ENCODE measurements around the gene COASY. TPM values are rescaled to one million over a fixed set of nuclear protein-coding genes. Genes with fewer than 3 reads are reported as not detected.

COASY gene
- polyA plus RNA-seq, 1 of the 3 experiments (the other 2 are of a cell fraction): 69.4 TPM

GRCh38 chr17:42517516-42517915, 44.4 kb upstream of the COASY start (continued):
- TF ChIP-seq REST (IDR thresholded peaks at IDR 0.05; ENCODE audit: low read depth, low read length) (no peak), CTCF (IDR thresholded peaks at IDR 0.05) (peak; percentile 98), JUND (IDR thresholded peaks at IDR 0.05) (no peak)

GRCh38 chr17:42518046-42518754, 43.7 kb upstream of the COASY start:
- WGBS (ENCODE audit: low lambda C conversion rate): 22% methylated on average over 9 of the region's 9 CpGs
- DNase-seq: no peak
- peak overlapping the region; percentile 92 to 100 for H3K27ac ChIP-seq (ENCODE audit: low read depth in 2 of 2, low read length in 1 of 2)
- ChIA-PET CTCF (interaction anchor here (0.6 to 7.9 kb wide), 26 partner anchors 9 to 464 kb away, joined by 3 to 83 read pairs (median 4); partner anchors contain the start of gene CAVIN1), POLR2A (interaction anchor here (0.6 to 1.5 kb wide), 2 partner anchors 22 to 24 kb away, joined by 3 read pairs; no protein-coding TSS in a partner anchor)
- no peaks in the 10 kb centered on the region for H4K20me1 ChIP-seq (ENCODE audit: insufficient read depth)
- no peaks in the 10 kb centered on the region for H3K9me2 ChIP-seq
- peak; percentile 78 for TF ChIP-seq POLR2AphosphoS5 (IDR thresholded peaks at IDR 0.05; ENCODE audit: low read depth, low read length)
- peak; percentile 10 to 92; a peak in 2 of 4 replicates for TF ChIP-seq EP300 (IDR thresholded peaks at IDR 0.05; ENCODE audit: borderline replicate concordance in 1 of 2, low read depth in 1 of 2, low read length in 1 of 2)
- TF ChIP-seq MEF2A (IDR thresholded peaks at IDR 0.05; ENCODE audit: borderline replicate concordance, low read depth): no peak; the same call in 1 of the 2 replicates
- TF ChIP-seq RXRA (IDR thresholded peaks at IDR 0.05; ENCODE audit: borderline replicate concordance, low read depth): peak; percentile 94
- TF ChIP-seq MAX (IDR thresholded peaks at IDR 0.05; ENCODE audit: low read depth): peak; percentile 86
- TF ChIP-seq SMC3 (IDR thresholded peaks at IDR 0.05; ENCODE audit: low read depth, low read length): no peak
- peak; percentile 55; the same call in 1 of the 2 replicates for TF ChIP-seq GABPA (IDR thresholded peaks at IDR 0.05; ENCODE audit: low read depth)
- peak; percentile 69; the same call in 1 of the 2 replicates for TF ChIP-seq ZBTB33 (IDR thresholded peaks at IDR 0.05; ENCODE audit: borderline replicate concordance, low read depth)
- peak; percentile 20; the same call in 1 of the 2 replicates for TF ChIP-seq TAF1 (IDR thresholded peaks at IDR 0.05; ENCODE audit: borderline replicate concordance, low read depth, low read length)
- TF ChIP-seq ELF1 (IDR thresholded peaks at IDR 0.05): peak; percentile 78
- TF ChIP-seq PBX3 (IDR thresholded peaks at IDR 0.05): peak; percentile 96
- TF ChIP-seq SIN3A (IDR thresholded peaks at IDR 0.05; ENCODE audit: borderline replicate concordance, low read depth, low read length): peak; percentile 69; the same call in 1 of the 2 replicates
- TF ChIP-seq FOXM1 (IDR thresholded peaks at IDR 0.05; ENCODE audit: low read depth): 0 out of 2 replicates have a peak, but pooled peaks have one; percentile 34
- no peak for TF ChIP-seq EZH2phosphoT487 (IDR thresholded peaks at IDR 0.05; ENCODE audit: borderline replicate concordance, low read depth)
- peak; percentile 100 for TF ChIP-seq NFIC (IDR thresholded peaks at IDR 0.05; ENCODE audit: borderline replicate concordance)
- TF ChIP-seq TEAD4 (IDR thresholded peaks at IDR 0.05; ENCODE audit: borderline replicate concordance, insufficient read depth): peak; percentile 77; the same call in 1 of the 2 replicates
- peak; percentile 96; the same call in 1 of the 2 replicates for TF ChIP-seq JUND (IDR thresholded peaks at IDR 0.05)
- peak; percentile 94 for TF ChIP-seq TCF12 (IDR thresholded peaks at IDR 0.05)
- no peak for TF ChIP-seq RFX5 (IDR thresholded peaks at IDR 0.05; ENCODE audit: low read length)
- TF ChIP-seq FOSL2 (IDR thresholded peaks at IDR 0.05; ENCODE audit: borderline replicate concordance, low read depth): peak; percentile 96
- peaks cover 47% of the 10 kb centered on the region for H3F3A ChIP-seq (replicated peaks; ENCODE audit: insufficient read depth)
- H3K4me3 ChIP-seq (ENCODE audit: low read depth in 2 of 2, low read length in 1 of 2): peak overlapping the region in 1 of 2 experiments; percentile 13; a peak in 2 of 4 replicates
- peak overlapping the region; percentile 81 for H3K4me2 ChIP-seq
- H3K79me2 ChIP-seq (ENCODE audit: insufficient read depth): peaks cover 8% of the 10 kb centered on the region; the same call in 1 of the 2 replicates
- peaks cover 0 to 7% of the 10 kb centered on the region in 2 experiments for H3K36me3 ChIP-seq (replicated peaks in 1 of 2; ENCODE audit: control insufficient read depth in 1 of 2, insufficient read depth in 2 of 2, low read length in 1 of 2)
- no peak overlapping the region for H2AFZ ChIP-seq (ENCODE audit: low read depth)
- no peaks in the 10 kb centered on the region for H3K27me3 ChIP-seq (ENCODE audit: insufficient read depth)
- peak overlapping the region; percentile 60 for H3K9ac ChIP-seq
- peaks cover 43 to 54% of the 10 kb centered on the region in 2 experiments for H3K4me1 ChIP-seq (ENCODE audit: control insufficient read depth in 1 of 2, insufficient read depth in 2 of 2, low read depth in 1 of 2, low read length in 1 of 2)
- H3K9me3 ChIP-seq: no peaks in the 10 kb centered on the region
